IMR-90 (cell line): ENCODE results near the gene TBC1D22A. TPM values are rescaled to one million over a fixed set of nuclear protein-coding genes. Genes with fewer than 3 reads are reported as not detected.
"Not testable (repeated sequence)": the region's sequence is repeated elsewhere in the genome, so short reads cannot be mapped to it uniquely, and the experiment has no call there.

Source experiments
- ATAC-seq: fragments of 200-7000 bp; cut with Tn5 transposase; 2 replicates; pipeline ENCODE4 v1.9.1; 2020; ENCODE audit warnings: low read depth, mild to moderate bottlenecking, moderate library complexity
- BruUV-seq: library from RNA; stranded (reverse); fragments of 400-500 nt; replicated peaks from 2 replicates; lab custom pipeline; 2021; lab: Mats Ljungman, UMichigan
- CTCF ChIA-PET: fragments of 300-600 bp; formaldehyde crosslinking; extraction: SDS; loops from one replicate; lab custom pipeline; 2021; ENCODE audit warnings: antibody characterized with exemption; lab: Yijun Ruan, JAX
- POLR2A ChIA-PET: fragments of 300-600 bp; sonication (Branson Sonifier 250); formaldehyde crosslinking; loops from one replicate; lab custom pipeline; 2022; ENCODE audit warnings: antibody characterized with exemption; ENCODE audit not compliant: unreplicated experiment; lab: Charles Lee
- DNase-seq: peaks from one replicate; pipeline ENCODE4 v3.0.0; 2013
- H2AFZ ChIP-seq: replicated peaks from 2 replicates; pipeline ENCODE3; 2013; ENCODE audit warnings: low read length, mild to moderate bottlenecking; ENCODE audit not compliant: poor library complexity
- H2AK5ac ChIP-seq: 2 replicates; pipeline ENCODE4 v1.6.1; 2013; ENCODE audit warnings: low read depth, low read length, inconsistent platforms
- H2AK9ac ChIP-seq: replicated peaks from 2 replicates; pipeline ENCODE3; 2013; ENCODE audit warnings: mild to moderate bottlenecking, low read depth, low read length, moderate library complexity; ENCODE audit not compliant: poor library complexity
- H2BK120ac ChIP-seq: 2 replicates; pipeline ENCODE4 v1.6.1; 2013; ENCODE audit warnings: low read depth, low read length, inconsistent platforms
- H2BK15ac ChIP-seq: 3 replicates; pipeline ENCODE4 v1.6.1; 2013; ENCODE audit warnings: low read depth, low read length, inconsistent platforms
- H2BK20ac ChIP-seq: 2 replicates; pipeline ENCODE4 v1.6.1; 2013; ENCODE audit warnings: low read depth, mild to moderate bottlenecking, inconsistent platforms, low read length, moderate library complexity
- H2BK5ac ChIP-seq: 2 replicates; pipeline ENCODE4 v1.6.1; 2013; ENCODE audit warnings: mild to moderate bottlenecking, low read depth, low read length, inconsistent platforms; ENCODE audit not compliant: poor library complexity, severe bottlenecking
- H3K14ac ChIP-seq: replicated peaks from 2 replicates; pipeline ENCODE4 v1.6.1; 2013; ENCODE audit warnings: low read depth, low read length, inconsistent platforms
- H3K18ac ChIP-seq: 2 replicates; pipeline ENCODE4 v1.6.1; 2013; ENCODE audit warnings: low read depth, low read length, control low read depth
- H3K23ac ChIP-seq: 2 replicates; pipeline ENCODE4 v1.6.1; 2013; ENCODE audit warnings: low read depth, low read length, inconsistent platforms
- H3K27ac ChIP-seq: 2 replicates; pipeline ENCODE4 v1.5.1; 2013; ENCODE audit warnings: mild to moderate bottlenecking, control low read depth, low read length; ENCODE audit not compliant: insufficient read depth
- H3K27me3 ChIP-seq: 2 replicates; pipeline ENCODE4 v1.6.1; 2013; ENCODE audit warnings: low read length; ENCODE audit not compliant: control insufficient read depth, insufficient read depth
- H3K36me3 ChIP-seq: 2 replicates; pipeline ENCODE4 v1.6.1; 2013; ENCODE audit warnings: low read length, mixed read lengths; ENCODE audit not compliant: control insufficient read depth, insufficient read depth
- H3K4ac ChIP-seq: 2 replicates; pipeline ENCODE4 v1.6.1; 2013; ENCODE audit warnings: low read depth, low read length, inconsistent platforms
- H3K4me1 ChIP-seq: 2 replicates; pipeline ENCODE4 v1.6.1; 2013; ENCODE audit warnings: low read length, mixed read lengths; ENCODE audit not compliant: control insufficient read depth, insufficient read depth
- H3K4me2 ChIP-seq: 2 replicates; pipeline ENCODE4 v1.6.1; 2013; ENCODE audit warnings: low read depth, mild to moderate bottlenecking, control low read depth, low read length, moderate library complexity
- H3K4me3 ChIP-seq: 2 replicates; pipeline ENCODE4 v1.5.1; 2013; ENCODE audit warnings: low read depth, mild to moderate bottlenecking, control low read depth, low read length, moderate library complexity; ENCODE audit not compliant: insufficient read depth
- H3K56ac ChIP-seq: 2 replicates; pipeline ENCODE4 v1.6.1; 2013; ENCODE audit warnings: low read length, inconsistent platforms; ENCODE audit not compliant: insufficient read depth; ENCODE audit errors: extremely low read depth
- H3K79me1 ChIP-seq, 2 experiments: 2 replicates each; pipeline ENCODE4 v1.6.1; 2013; ENCODE audit warnings: low read length in 2 of 2, inconsistent platforms in 1 of 2, low read depth in 1 of 2
- H3K9ac ChIP-seq: 2 replicates; pipeline ENCODE4 v1.6.1; 2013; ENCODE audit warnings: low read depth, low read length, control low read depth
- H3K9me1 ChIP-seq: 2 replicates; pipeline ENCODE4 v1.6.1; 2013; ENCODE audit warnings: low read length, inconsistent platforms; ENCODE audit not compliant: insufficient read depth
- H3K9me3 ChIP-seq: 2 replicates; pipeline ENCODE4 v1.6.1; 2013; ENCODE audit warnings: low read length; ENCODE audit not compliant: control insufficient read depth, insufficient read depth
- H4K20me1 ChIP-seq: 2 replicates; pipeline ENCODE4 v1.6.1; 2013; ENCODE audit warnings: low read length, inconsistent platforms; ENCODE audit not compliant: insufficient read depth
- H4K5ac ChIP-seq: 2 replicates; pipeline ENCODE4 v1.6.1; 2013; ENCODE audit warnings: mild to moderate bottlenecking, low read depth, low read length, control low read depth
- H4K8ac ChIP-seq, 2 experiments: 2 replicates each; pipeline ENCODE4 v1.6.1; 2013; ENCODE audit warnings: low read depth in 2 of 2, low read length in 2 of 2, control low read depth in 1 of 2, inconsistent platforms in 1 of 2
- H4K91ac ChIP-seq: 2 replicates; pipeline ENCODE4 v1.6.1; 2013; ENCODE audit warnings: low read depth, low read length, inconsistent platforms; ENCODE audit not compliant: insufficient read depth
- WGBS, 2 experiments: methylation state at CpG; one replicate each; pipeline versions ENCODE4 v1.1.5 to v1.1.7; 2013; ENCODE audit warnings: missing lambda C conversion rate in 2 of 2; ENCODE audit not compliant: insufficient read length in 1 of 2; ENCODE audit errors: extremely low coverage in 2 of 2; 5-methylcytosine and 5-hydroxymethylcytosine counted together
- dilution Hi-C: fragments of 300-500 bp; cut with HindIII; formaldehyde crosslinking; loops from one replicate; pipeline ENCODE4 v1.14.3; 2018; ENCODE audit warnings: low sequenced_read_pairs; ENCODE audit not compliant: unreplicated experiment
- in situ Hi-C: fragments of 300-500 bp; cut with MboI; formaldehyde crosslinking; loops from 3 replicates; pipeline ENCODE4 v1.14.3; 2019; ENCODE audit warnings: low sequenced_read_pairs, inconsistent platforms, mixed read lengths
- intact Hi-C: fragments of 100-400 bp; cut with micrococcal nuclease; formaldehyde crosslinking; loops from 2 replicates; pipeline ENCODE4 v1.10.0; 2022
- polyA plus RNA-seq, 3 experiments: library from polyadenylated mRNA; depleted of rRNA; stranded (reverse); fragments of >200 nt; gene quantifications; 2 replicates each; pipeline ENCODE4 v1.2.3, GENCODE V29; 2012; ENCODE audit warnings: low replicate concordance in 1 of 3
- total RNA-seq: library from RNA; depleted of rRNA; stranded (reverse); fragments of >200 nt; gene quantifications from 2 replicates; pipeline ENCODE4 v1.2.3, GENCODE V29; 2012

TBC1D22A gene
- total and polyA plus RNA-seq, 2 of the 4 experiments (the other 2 are of a cell fraction): 9.0 to 16.7 TPM

DNA sequence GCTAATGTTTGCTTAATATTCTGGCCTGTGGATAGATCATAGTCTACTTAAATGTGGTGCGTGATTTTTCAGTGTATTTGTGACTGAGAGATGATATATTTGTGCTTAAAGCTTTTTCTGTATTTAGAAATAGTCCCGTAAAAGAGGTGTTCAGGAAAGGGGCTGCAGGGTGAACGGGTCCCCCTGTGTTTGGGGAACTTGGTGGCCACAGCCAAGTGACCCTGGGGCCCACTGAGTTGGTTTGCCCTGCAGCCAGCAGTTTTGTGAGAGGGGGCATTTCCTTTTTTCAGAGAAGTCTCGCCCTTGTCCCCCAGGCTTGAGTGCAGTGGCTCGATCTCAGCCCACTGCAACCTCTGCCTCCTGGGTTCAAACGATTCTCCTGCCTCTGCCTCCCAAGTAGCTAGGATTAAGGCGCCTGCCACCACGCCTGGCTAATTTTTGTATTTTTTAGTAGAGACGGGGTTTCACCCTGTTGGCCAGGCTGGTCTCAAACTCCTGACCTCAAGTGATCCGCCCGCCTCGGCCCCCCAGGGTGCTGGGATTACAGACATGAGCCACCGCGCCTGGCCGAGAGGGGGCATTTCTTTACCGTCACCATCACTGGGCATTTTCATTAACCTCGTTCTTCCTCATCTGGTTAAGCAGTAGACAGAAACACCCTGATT, 287.4 kb downstream of the TBC1D22A start:
- H4K91ac ChIP-seq, H3K4me1 ChIP-seq, H3K4me2 ChIP-seq, H4K5ac ChIP-seq, H2BK15ac ChIP-seq, H2AFZ ChIP-seq, H3K18ac ChIP-seq, H2BK120ac ChIP-seq, H3K9me1 ChIP-seq, DNase-seq, H4K20me1 ChIP-seq, H3K27ac ChIP-seq, H4K8ac ChIP-seq, H3K36me3 ChIP-seq, H2BK5ac ChIP-seq, H3K9ac ChIP-seq, H3K56ac ChIP-seq, H3K79me1 ChIP-seq, intact Hi-C loops, POLR2A ChIA-PET, H3K9me3 ChIP-seq, H3K27me3 ChIP-seq, H2AK5ac ChIP-seq, H3K4ac ChIP-seq, dilution Hi-C loops, H3K4me3 ChIP-seq, H3K14ac ChIP-seq, H2BK20ac ChIP-seq, H3K23ac ChIP-seq, CTCF ChIA-PET, H2AK9ac ChIP-seq, in situ Hi-C loops, ATAC-seq, BruUV-seq: not testable (repeated sequence)
- WGBS, 2 experiments: 89% methylated on average over 9 of the region's 17 CpGs; no CpG with 5 or more reads in 1 of the 2 experiments
